Suprapubic skin (tissue), 3 donors: ENCODE measurements around the gene NRG3.

Source experiments
- EP300 ChIP-seq: sonication (generic); formaldehyde crosslinking; IDR thresholded peaks from one replicate; pipeline ENCODE4 v1.6.1; 2017; ENCODE audit warnings: antibody characterized with exemption
- POLR2A ChIP-seq, 2 donors: fragments of 450-650 bp; IDR thresholded peaks; one replicate each; pipeline ENCODE4 v1.6.1; 2017; ENCODE audit warnings: antibody characterized with exemption in 2 of 2, mild to moderate bottlenecking in 2 of 2, moderate library complexity in 2 of 2
- TF ChIP-seq, protein P1 (sequence below), 2 donors: fragments of 200-600 bp in 1 of 2; fragments of 450-650 bp in 1 of 2; sonication (generic) in 1 of 2; IDR thresholded peaks; one replicate each; pipeline ENCODE4 v1.5.1; 2016 to 2019; ENCODE audit warnings: antibody characterized with exemption in 2 of 2, mild to moderate bottlenecking in 1 of 2, moderate library complexity in 1 of 2

DNA sequence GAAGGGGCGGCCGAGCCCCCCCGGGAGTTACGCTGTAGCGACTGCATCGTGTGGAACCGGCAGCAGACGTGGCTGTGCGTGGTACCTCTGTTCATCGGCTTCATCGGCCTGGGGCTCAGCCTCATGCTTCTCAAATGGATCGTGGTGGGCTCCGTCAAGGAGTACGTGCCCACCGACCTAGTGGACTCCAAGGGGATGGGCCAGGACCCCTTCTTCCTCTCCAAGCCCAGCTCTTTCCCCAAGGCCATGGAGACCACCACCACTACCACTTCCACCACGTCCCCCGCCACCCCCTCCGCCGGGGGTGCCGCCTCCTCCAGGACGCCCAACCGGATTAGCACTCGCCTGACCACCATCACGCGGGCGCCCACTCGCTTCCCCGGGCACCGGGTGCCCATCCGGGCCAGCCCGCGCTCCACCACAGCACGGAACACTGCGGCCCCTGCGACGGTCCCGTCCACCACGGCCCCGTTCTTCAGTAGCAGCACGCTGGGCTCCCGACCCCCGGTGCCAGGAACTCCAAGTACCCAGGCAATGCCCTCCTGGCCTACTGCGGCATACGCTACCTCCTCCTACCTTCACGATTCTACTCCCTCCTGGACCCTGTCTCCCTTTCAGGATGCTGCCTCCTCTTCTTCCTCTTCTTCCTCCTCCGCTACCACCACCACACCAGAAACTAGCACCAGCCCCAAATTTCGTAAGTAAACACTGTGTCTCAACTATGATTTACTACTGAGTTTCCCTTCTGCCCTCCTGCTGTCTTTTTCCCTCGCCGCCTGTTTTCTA lies 666 bp downstream of the NRG3 start:
- TF ChIP-seq EP300, result no peak
- TF ChIP-seq, protein P1, sequence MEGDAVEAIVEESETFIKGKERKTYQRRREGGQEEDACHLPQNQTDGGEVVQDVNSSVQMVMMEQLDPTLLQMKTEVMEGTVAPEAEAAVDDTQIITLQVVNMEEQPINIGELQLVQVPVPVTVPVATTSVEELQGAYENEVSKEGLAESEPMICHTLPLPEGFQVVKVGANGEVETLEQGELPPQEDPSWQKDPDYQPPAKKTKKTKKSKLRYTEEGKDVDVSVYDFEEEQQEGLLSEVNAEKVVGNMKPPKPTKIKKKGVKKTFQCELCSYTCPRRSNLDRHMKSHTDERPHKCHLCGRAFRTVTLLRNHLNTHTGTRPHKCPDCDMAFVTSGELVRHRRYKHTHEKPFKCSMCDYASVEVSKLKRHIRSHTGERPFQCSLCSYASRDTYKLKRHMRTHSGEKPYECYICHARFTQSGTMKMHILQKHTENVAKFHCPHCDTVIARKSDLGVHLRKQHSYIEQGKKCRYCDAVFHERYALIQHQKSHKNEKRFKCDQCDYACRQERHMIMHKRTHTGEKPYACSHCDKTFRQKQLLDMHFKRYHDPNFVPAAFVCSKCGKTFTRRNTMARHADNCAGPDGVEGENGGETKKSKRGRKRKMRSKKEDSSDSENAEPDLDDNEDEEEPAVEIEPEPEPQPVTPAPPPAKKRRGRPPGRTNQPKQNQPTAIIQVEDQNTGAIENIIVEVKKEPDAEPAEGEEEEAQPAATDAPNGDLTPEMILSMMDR (IDR thresholded peaks at IDR 0.05), result no peak
- TF ChIP-seq POLR2A (IDR thresholded peaks at IDR 0.05), result no peak
